ENCODE data around the gene PPP2R2C. TPM values are rescaled to one million over a fixed set of nuclear protein-coding genes. Genes with fewer than 3 reads are reported as not detected.

The PPP2R2C gene
- total RNA-seq, 1 experiment from 2014 or later, result not detected

- POLR2A ChIA-PET, result no interaction called here
- Histone ChIP-seq H3K9me3 (no peaks in the 10 kb centered on the region), H3K4me3 (ENCODE audit: low read depth, low read length) (no peak overlapping the region), H3K27me3 (replicated peaks; ENCODE audit: control insufficient read depth, insufficient read depth, low read length) (no peaks in the 10 kb centered on the region; the same call in 1 of the 2 replicates), H3K4me1 (no peaks in the 10 kb centered on the region), H3K36me3 (ENCODE audit: control insufficient read depth, insufficient read depth, low read length) (no peaks in the 10 kb centered on the region)
- Mint-ChIP-seq H3K9me3 (ENCODE audit: unreplicated experiment) (no peaks in the 10 kb centered on the region), H3K4me1 (ENCODE audit: low read depth, unreplicated experiment) (no peaks in the 10 kb centered on the region), H3K4me3 (ENCODE audit: unreplicated experiment) (no peak overlapping the region), H3K27me3 (ENCODE audit: insufficient read depth, unreplicated experiment) (peaks cover 22% of the 10 kb centered on the region), H3K36me3 (ENCODE audit: insufficient read depth, unreplicated experiment) (no peaks in the 10 kb centered on the region), H3K27ac (ENCODE audit: unreplicated experiment) (no peak overlapping the region)
- TF ChIP-seq, protein P1, sequence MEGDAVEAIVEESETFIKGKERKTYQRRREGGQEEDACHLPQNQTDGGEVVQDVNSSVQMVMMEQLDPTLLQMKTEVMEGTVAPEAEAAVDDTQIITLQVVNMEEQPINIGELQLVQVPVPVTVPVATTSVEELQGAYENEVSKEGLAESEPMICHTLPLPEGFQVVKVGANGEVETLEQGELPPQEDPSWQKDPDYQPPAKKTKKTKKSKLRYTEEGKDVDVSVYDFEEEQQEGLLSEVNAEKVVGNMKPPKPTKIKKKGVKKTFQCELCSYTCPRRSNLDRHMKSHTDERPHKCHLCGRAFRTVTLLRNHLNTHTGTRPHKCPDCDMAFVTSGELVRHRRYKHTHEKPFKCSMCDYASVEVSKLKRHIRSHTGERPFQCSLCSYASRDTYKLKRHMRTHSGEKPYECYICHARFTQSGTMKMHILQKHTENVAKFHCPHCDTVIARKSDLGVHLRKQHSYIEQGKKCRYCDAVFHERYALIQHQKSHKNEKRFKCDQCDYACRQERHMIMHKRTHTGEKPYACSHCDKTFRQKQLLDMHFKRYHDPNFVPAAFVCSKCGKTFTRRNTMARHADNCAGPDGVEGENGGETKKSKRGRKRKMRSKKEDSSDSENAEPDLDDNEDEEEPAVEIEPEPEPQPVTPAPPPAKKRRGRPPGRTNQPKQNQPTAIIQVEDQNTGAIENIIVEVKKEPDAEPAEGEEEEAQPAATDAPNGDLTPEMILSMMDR (IDR thresholded peaks at IDR 0.05; ENCODE audit: insufficient read depth in 1 of 2, low read depth in 1 of 2, low read length in 1 of 2, severe bottlenecking in 1 of 2, unreplicated experiment in 1 of 2), result no peak
- CTCF ChIA-PET, result no interaction called here
- intact Hi-C loops (cut with micrococcal nuclease; ENCODE audit: unreplicated experiment), result no loop called here
- DNase-seq, result no peak
- no TSS peak for BruUV-seq (replicated peaks)
These were observed 134.1 kb downstream of the PPP2R2C start for GRCh38 chr4:6338175-6338950.

DNA sequence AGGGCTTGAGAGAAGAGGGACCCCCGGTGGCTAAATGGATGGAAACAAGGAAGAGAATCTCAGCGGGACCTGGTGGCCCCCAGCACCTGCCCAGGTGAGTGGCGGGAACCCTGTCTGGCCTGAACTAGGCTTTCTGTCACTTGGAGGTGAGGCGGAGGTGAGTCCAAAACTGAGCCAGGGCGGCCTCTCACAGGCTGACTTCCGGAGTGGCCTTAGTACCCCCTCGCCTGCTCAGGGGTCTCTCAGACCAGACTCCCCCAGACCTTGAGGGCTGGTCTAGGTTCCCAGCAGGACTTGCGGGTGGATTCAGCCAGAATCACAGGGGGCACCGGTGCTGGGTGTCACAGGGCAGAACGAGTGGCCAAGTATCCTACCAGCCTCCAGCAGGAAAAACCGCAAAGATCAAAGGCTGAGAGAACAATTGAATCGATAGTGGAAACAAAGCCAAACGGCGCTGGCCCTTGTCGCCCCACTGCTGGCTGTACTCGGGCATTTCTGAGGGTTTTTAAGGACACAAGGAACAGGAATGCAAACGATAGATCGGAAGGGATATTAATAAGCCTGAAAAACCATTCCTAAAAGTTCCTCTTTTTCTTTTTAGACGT is 135.0 kb downstream of the PPP2R2C start:
- no peaks in the 10 kb centered on the region for H3K9me3 Mint-ChIP-seq (ENCODE audit: unreplicated experiment)
- H3K4me3 Mint-ChIP-seq (ENCODE audit: unreplicated experiment), result no peak overlapping the region
- ChIA-PET CTCF (no interaction called here), POLR2A (no interaction called here)
- H3K27me3 Mint-ChIP-seq (ENCODE audit: insufficient read depth, unreplicated experiment), result peaks cover 19% of the 10 kb centered on the region
- no peak overlapping the region for H3K27ac Mint-ChIP-seq (ENCODE audit: unreplicated experiment)
- DNase-seq, result no peak
- H3K4me3 ChIP-seq (ENCODE audit: low read depth, low read length), result no peak overlapping the region
- no peaks in the 10 kb centered on the region for H3K9me3 ChIP-seq
- H3K4me1 Mint-ChIP-seq (ENCODE audit: low read depth, unreplicated experiment), result no peaks in the 10 kb centered on the region
- intact Hi-C loops (cut with micrococcal nuclease; ENCODE audit: unreplicated experiment), result no loop called here
- BruUV-seq (replicated peaks), result no TSS peak
- H3K27me3 ChIP-seq (replicated peaks; ENCODE audit: control insufficient read depth, insufficient read depth, low read length), result no peaks in the 10 kb centered on the region; the same call in 1 of the 2 replicates
- no peaks in the 10 kb centered on the region for H3K4me1 ChIP-seq
- no peaks in the 10 kb centered on the region for H3K36me3 Mint-ChIP-seq (ENCODE audit: insufficient read depth, unreplicated experiment)
- H3K36me3 ChIP-seq (ENCODE audit: control insufficient read depth, insufficient read depth, low read length), result no peaks in the 10 kb centered on the region
- TF ChIP-seq, protein P1 (IDR thresholded peaks at IDR 0.05; ENCODE audit: insufficient read depth in 1 of 2, low read depth in 1 of 2, low read length in 1 of 2, severe bottlenecking in 1 of 2, unreplicated experiment in 1 of 2), result no peak

- intact Hi-C loops (cut with micrococcal nuclease; ENCODE audit: unreplicated experiment), result no loop called here
- H3K27ac Mint-ChIP-seq (ENCODE audit: unreplicated experiment), result no peak overlapping the region
- Histone ChIP-seq H3K9me3 (no peaks in the 10 kb centered on the region), H3K27me3 (replicated peaks; ENCODE audit: control insufficient read depth, insufficient read depth, low read length) (no peaks in the 10 kb centered on the region; the same call in 1 of the 2 replicates), H3K4me3 (ENCODE audit: low read depth, low read length) (no peak overlapping the region), H3K36me3 (ENCODE audit: control insufficient read depth, insufficient read depth, low read length) (no peaks in the 10 kb centered on the region), H3K4me1 (no peaks in the 10 kb centered on the region)
- TF ChIP-seq, protein P1 (IDR thresholded peaks at IDR 0.05; ENCODE audit: insufficient read depth in 1 of 2, low read depth in 1 of 2, low read length in 1 of 2, severe bottlenecking in 1 of 2, unreplicated experiment in 1 of 2), result no peak
- H3K4me1 Mint-ChIP-seq (ENCODE audit: low read depth, unreplicated experiment), result no peaks in the 10 kb centered on the region
- no peaks in the 10 kb centered on the region for H3K9me3 Mint-ChIP-seq (ENCODE audit: unreplicated experiment)
- no peak overlapping the region for H3K4me3 Mint-ChIP-seq (ENCODE audit: unreplicated experiment)
- H3K36me3 Mint-ChIP-seq (ENCODE audit: insufficient read depth, unreplicated experiment), result no peaks in the 10 kb centered on the region
- BruUV-seq (replicated peaks), result no TSS peak
- peaks cover 15% of the 10 kb centered on the region for H3K27me3 Mint-ChIP-seq (ENCODE audit: insufficient read depth, unreplicated experiment)
- no peak for DNase-seq
- ChIA-PET POLR2A (no interaction called here), CTCF (no interaction called here)
These were observed 136.2 kb downstream of the PPP2R2C start for GRCh38 chr4:6336166-6336565.
